ENCODE measurements around the gene MYO1E. TPM values are rescaled to one million over a fixed set of nuclear protein-coding genes. Genes with fewer than 3 reads are reported as not detected.

The MYO1E gene
- total and polyA plus RNA-seq, 4 donors: 6.7 to 70.9 (median 21.6) TPM

- TF ChIP-seq, protein P1, sequence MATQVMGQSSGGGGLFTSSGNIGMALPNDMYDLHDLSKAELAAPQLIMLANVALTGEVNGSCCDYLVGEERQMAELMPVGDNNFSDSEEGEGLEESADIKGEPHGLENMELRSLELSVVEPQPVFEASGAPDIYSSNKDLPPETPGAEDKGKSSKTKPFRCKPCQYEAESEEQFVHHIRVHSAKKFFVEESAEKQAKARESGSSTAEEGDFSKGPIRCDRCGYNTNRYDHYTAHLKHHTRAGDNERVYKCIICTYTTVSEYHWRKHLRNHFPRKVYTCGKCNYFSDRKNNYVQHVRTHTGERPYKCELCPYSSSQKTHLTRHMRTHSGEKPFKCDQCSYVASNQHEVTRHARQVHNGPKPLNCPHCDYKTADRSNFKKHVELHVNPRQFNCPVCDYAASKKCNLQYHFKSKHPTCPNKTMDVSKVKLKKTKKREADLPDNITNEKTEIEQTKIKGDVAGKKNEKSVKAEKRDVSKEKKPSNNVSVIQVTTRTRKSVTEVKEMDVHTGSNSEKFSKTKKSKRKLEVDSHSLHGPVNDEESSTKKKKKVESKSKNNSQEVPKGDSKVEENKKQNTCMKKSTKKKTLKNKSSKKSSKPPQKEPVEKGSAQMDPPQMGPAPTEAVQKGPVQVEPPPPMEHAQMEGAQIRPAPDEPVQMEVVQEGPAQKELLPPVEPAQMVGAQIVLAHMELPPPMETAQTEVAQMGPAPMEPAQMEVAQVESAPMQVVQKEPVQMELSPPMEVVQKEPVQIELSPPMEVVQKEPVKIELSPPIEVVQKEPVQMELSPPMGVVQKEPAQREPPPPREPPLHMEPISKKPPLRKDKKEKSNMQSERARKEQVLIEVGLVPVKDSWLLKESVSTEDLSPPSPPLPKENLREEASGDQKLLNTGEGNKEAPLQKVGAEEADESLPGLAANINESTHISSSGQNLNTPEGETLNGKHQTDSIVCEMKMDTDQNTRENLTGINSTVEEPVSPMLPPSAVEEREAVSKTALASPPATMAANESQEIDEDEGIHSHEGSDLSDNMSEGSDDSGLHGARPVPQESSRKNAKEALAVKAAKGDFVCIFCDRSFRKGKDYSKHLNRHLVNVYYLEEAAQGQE (IDR thresholded peaks at IDR 0.05): no peak
- no peak for TF ChIP-seq EGR1 (IDR thresholded peaks at IDR 0.05; ENCODE audit: low read depth in 2 of 2)
Observed at GRCh38 chr15:59355730-59356129, 16.9 kb downstream of the MYO1E start (continued).

DNA sequence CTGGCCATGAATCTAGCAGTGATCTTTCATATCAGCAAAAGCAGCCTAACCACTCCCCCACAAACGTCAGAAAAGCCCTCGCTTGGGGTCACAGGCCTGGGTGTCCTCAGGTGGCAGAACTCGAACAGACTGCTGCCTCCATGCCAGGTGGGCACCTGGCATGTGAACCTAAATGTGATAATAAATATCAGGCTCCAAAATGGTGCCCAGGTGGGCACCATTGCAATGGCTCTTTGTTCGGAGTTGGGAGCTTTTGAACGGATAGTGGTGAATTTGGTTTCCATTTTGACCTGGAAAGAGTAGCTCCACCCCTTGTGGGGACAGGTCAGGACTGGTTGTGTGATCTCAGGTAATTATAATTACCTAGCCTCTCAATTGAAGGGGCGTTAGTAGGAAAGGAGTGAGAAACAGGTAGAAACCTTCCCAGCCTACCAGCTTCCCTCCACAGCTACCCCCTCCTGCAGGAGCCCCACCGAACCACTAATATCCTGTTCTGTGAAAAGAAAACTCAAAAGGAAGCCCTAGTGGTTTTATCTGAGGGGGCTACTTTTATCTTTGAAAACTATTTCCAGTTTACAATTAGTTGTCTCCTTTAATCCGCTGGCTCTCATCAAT lies 18.1 kb downstream of the MYO1E start:
- no peak overlapping the region for H3K4me3 ChIP-seq (ENCODE audit: low read depth in 1 of 3, low read length in 3 of 3)
- DNase-seq (ENCODE audit: low spot score): no peak
- H3K9ac ChIP-seq (ENCODE audit: low read depth in 1 of 2, low read length in 2 of 2): no peak overlapping the region
- H3K36me3 ChIP-seq (ENCODE audit: control insufficient read depth in 4 of 4, insufficient read depth in 3 of 4, low read depth in 1 of 4, low read length in 3 of 4): no peaks in the 10 kb centered on the region
- H3K4me1 ChIP-seq (ENCODE audit: control insufficient read depth in 4 of 4, insufficient read depth in 4 of 4, low read length in 3 of 4): peaks cover 0 to 5% (median 2%) of the 10 kb centered on the region in 4 donors
- no peaks in the 10 kb centered on the region for H3K27me3 ChIP-seq (ENCODE audit: control insufficient read depth in 4 of 4, insufficient read depth in 4 of 4, low read length in 3 of 4)
- 79% methylated on average over 8 of the region's 8 CpGs for WGBS
- TF ChIP-seq, protein P2, sequence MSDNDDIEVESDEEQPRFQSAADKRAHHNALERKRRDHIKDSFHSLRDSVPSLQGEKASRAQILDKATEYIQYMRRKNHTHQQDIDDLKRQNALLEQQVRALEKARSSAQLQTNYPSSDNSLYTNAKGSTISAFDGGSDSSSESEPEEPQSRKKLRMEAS (IDR thresholded peaks at IDR 0.05): no peak
- no peak for TF ChIP-seq ZBTB33 (IDR thresholded peaks at IDR 0.05)
- no peak for TF ChIP-seq HNF4A (conservative IDR thresholded peaks at IDR 0.05)
- no peak for TF ChIP-seq YY1 (IDR thresholded peaks at IDR 0.05)
- TF ChIP-seq, protein P3, sequence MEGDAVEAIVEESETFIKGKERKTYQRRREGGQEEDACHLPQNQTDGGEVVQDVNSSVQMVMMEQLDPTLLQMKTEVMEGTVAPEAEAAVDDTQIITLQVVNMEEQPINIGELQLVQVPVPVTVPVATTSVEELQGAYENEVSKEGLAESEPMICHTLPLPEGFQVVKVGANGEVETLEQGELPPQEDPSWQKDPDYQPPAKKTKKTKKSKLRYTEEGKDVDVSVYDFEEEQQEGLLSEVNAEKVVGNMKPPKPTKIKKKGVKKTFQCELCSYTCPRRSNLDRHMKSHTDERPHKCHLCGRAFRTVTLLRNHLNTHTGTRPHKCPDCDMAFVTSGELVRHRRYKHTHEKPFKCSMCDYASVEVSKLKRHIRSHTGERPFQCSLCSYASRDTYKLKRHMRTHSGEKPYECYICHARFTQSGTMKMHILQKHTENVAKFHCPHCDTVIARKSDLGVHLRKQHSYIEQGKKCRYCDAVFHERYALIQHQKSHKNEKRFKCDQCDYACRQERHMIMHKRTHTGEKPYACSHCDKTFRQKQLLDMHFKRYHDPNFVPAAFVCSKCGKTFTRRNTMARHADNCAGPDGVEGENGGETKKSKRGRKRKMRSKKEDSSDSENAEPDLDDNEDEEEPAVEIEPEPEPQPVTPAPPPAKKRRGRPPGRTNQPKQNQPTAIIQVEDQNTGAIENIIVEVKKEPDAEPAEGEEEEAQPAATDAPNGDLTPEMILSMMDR (IDR thresholded peaks at IDR 0.05; ENCODE audit: low read depth, low read length, missing input control): no peak
- TF ChIP-seq EGR1 (IDR thresholded peaks at IDR 0.05; ENCODE audit: low read depth in 2 of 2): no peak
- TF ChIP-seq FOXA1 (IDR thresholded peaks at IDR 0.05): no peak
- TF ChIP-seq NR2F2 (IDR thresholded peaks at IDR 0.05): no peak
- no peak for TF ChIP-seq HNF4G (IDR thresholded peaks at IDR 0.05)
- TF ChIP-seq, protein P1 (IDR thresholded peaks at IDR 0.05): no peak
- H3K9me3 ChIP-seq (ENCODE audit: control insufficient read depth in 4 of 4, low read length in 3 of 4): no peaks in the 10 kb centered on the region
- H3K27ac ChIP-seq (ENCODE audit: low read depth in 1 of 2, low read length in 2 of 2): no peak overlapping the region

Measured in liver (tissue), 9 donors.